Panc1 (cell line): ENCODE results near the gene SOCS6. TPM values are rescaled to one million over a fixed set of nuclear protein-coding genes. Genes with fewer than 3 reads are reported as not detected.
A peak's percentile ranks its signal among the peaks of the same experiment; 100 is the strongest.

Experiments used
- ATAC-seq: fragments of 200-7000 bp; cut with Tn5 transposase; 2 replicates; pipeline ENCODE4 v1.9.1; 2020; ENCODE audit warnings: mild to moderate bottlenecking, moderate library complexity
- BruUV-seq: library from RNA; stranded (reverse); fragments of 400-500 nt; replicated peaks from 2 replicates; lab custom pipeline; 2021; lab: Mats Ljungman, UMichigan
- CTCF ChIA-PET: fragments of 300-600 bp; sonication (Branson Sonifier 250); formaldehyde crosslinking; loops from one replicate; lab custom pipeline; 2022; ENCODE audit warnings: antibody characterized with exemption; lab: Charles Lee
- POLR2A ChIA-PET: fragments of 300-600 bp; sonication (Branson Sonifier 250); formaldehyde crosslinking; loops from one replicate; lab custom pipeline; 2022; ENCODE audit warnings: antibody characterized with exemption; lab: Charles Lee
- DNase-seq: peaks from one replicate; pipeline ENCODE4 v3.0.0-alpha.2; 2010; ENCODE audit warnings: low read depth, low spot score
- H3K27ac ChIP-seq: 2 replicates; pipeline ENCODE4 v1.5.1; 2011; ENCODE audit warnings: mild to moderate bottlenecking, low read length, inconsistent platforms
- H3K27me3 ChIP-seq: fragments of 200-500 bp; sonication (Bioruptor generic); 2 replicates; pipeline ENCODE4 v1.6.0; 2014; ENCODE audit warnings: low read length, inconsistent platforms; ENCODE audit not compliant: control insufficient read depth, insufficient read depth
- H3K36me3 ChIP-seq: fragments of 200-500 bp; sonication (Bioruptor generic); 2 replicates; pipeline ENCODE4 v1.5.1; 2014; ENCODE audit warnings: inconsistent platforms, mild to moderate bottlenecking, low read length, moderate library complexity; ENCODE audit not compliant: control insufficient read depth, insufficient read depth
- H3K4me1 ChIP-seq: 2 replicates; pipeline ENCODE4 v1.5.1; 2011; ENCODE audit warnings: inconsistent platforms, mild to moderate bottlenecking, low read length, moderate library complexity; ENCODE audit not compliant: control insufficient read depth, insufficient read depth
- H3K4me3 ChIP-seq, 2 experiments: 2 replicates each; pipeline ENCODE4 v1.5.1; 2011 to 2012; ENCODE audit warnings: low read depth in 2 of 2, low read length in 2 of 2, mild to moderate bottlenecking in 2 of 2, inconsistent platforms in 1 of 2, moderate library complexity in 1 of 2
- H3K9me3 ChIP-seq: fragments of 200-500 bp; sonication (Bioruptor generic); 2 replicates; pipeline ENCODE4 v1.5.1; 2014; ENCODE audit warnings: low read depth, mild to moderate bottlenecking, inconsistent platforms, low read length, moderate library complexity; ENCODE audit not compliant: control insufficient read depth, insufficient read depth
- POLR2AphosphoS5 ChIP-seq: IDR thresholded peaks from 2 replicates; pipeline ENCODE4 v1.6.1; 2012; ENCODE audit warnings: mild to moderate bottlenecking, low read depth, low read length, moderate library complexity
- SIN3A ChIP-seq: IDR thresholded peaks from 2 replicates; pipeline ENCODE4 v1.6.1; 2012; ENCODE audit warnings: low read depth, mild to moderate bottlenecking, low read length, moderate library complexity, borderline replicate concordance; ENCODE audit not compliant: insufficient read depth
- TCF7L2 ChIP-seq: IDR thresholded peaks from 2 replicates; pipeline ENCODE4 v1.6.1; 2011; ENCODE audit warnings: mild to moderate bottlenecking, low read depth, low read length, inconsistent platforms
- in situ Hi-C: cut with HindIII; loops from 2 replicates; pipeline ENCODE4 v1.10.0; 2016; ENCODE audit warnings: low sequenced_read_pairs, low pct_unique_long_range_greater_than_20kb
- intact Hi-C: fragments of 100-400 bp; cut with micrococcal nuclease; formaldehyde crosslinking; loops from one replicate; pipeline ENCODE4 v1.10.0; 2022; ENCODE audit not compliant: unreplicated experiment
- total RNA-seq: library from RNA; stranded (reverse); gene quantifications from one replicate; pipeline ENCODE4 v1.2.1, GENCODE V29; 2021; ENCODE audit not compliant: unreplicated experiment
- TF ChIP-seq, protein P1 (sequence below): fragments of 450-650 bp; IDR thresholded peaks from 2 replicates; pipeline ENCODE4 v1.5.1; 2017; ENCODE audit warnings: mild to moderate bottlenecking
- TF ChIP-seq, protein P2 (sequence below), 2 experiments: IDR thresholded peaks; 2 replicates each; pipeline ENCODE4 v1.6.1; 2011 to 2012; ENCODE audit warnings: low read depth in 2 of 2, control low read depth in 1 of 2, low read length in 1 of 2, mild to moderate bottlenecking in 1 of 2, moderate library complexity in 1 of 2; ENCODE audit not compliant: insufficient read depth in 1 of 2

Gene SOCS6
- total RNA-seq, 1 experiment from 2014 or later: 43.0 TPM

DNA sequence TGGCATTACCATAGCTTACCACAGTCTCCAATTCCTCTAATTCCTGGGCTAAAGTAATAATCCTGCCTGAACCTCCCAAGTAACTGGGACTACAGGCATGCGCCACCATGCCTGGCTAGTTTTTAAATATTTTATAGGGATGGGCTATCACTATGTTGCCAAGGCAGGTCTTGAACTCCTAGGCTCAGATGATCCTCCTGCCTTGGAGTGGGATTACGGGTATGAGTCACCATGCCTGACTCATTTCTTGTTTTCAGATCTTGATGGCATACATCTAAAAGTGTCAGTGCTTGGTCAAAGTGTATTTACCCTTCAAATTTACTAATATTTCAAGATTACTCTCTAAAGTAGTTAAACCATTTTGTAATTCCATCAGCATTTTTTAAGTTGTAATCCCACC, 9.4 kb upstream of the SOCS6 start:
- Histone ChIP-seq H3K4me3 (no peak overlapping the region), H3K4me1 (no peaks in the 10 kb centered on the region), H3K27ac (peak overlapping the region; percentile 9; the same call in 1 of the 2 replicates), H3K27me3 (no peaks in the 10 kb centered on the region), H3K9me3 (no peaks in the 10 kb centered on the region; the same call in 1 of the 2 replicates), H3K36me3 (no peaks in the 10 kb centered on the region)
- DNase-seq (no peak), ATAC-seq (no peak)
- intact Hi-C loops (no loop called here), in situ Hi-C loops (no loop called here)
- ChIA-PET CTCF (no interaction called here), POLR2A (no interaction called here)
- BruUV-seq: no TSS peak
- TF ChIP-seq, protein P1, sequence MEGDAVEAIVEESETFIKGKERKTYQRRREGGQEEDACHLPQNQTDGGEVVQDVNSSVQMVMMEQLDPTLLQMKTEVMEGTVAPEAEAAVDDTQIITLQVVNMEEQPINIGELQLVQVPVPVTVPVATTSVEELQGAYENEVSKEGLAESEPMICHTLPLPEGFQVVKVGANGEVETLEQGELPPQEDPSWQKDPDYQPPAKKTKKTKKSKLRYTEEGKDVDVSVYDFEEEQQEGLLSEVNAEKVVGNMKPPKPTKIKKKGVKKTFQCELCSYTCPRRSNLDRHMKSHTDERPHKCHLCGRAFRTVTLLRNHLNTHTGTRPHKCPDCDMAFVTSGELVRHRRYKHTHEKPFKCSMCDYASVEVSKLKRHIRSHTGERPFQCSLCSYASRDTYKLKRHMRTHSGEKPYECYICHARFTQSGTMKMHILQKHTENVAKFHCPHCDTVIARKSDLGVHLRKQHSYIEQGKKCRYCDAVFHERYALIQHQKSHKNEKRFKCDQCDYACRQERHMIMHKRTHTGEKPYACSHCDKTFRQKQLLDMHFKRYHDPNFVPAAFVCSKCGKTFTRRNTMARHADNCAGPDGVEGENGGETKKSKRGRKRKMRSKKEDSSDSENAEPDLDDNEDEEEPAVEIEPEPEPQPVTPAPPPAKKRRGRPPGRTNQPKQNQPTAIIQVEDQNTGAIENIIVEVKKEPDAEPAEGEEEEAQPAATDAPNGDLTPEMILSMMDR: no peak
- no peak for TF ChIP-seq SIN3A
- TF ChIP-seq POLR2AphosphoS5: no peak
- TF ChIP-seq TCF7L2: no peak
- TF ChIP-seq, protein P2, sequence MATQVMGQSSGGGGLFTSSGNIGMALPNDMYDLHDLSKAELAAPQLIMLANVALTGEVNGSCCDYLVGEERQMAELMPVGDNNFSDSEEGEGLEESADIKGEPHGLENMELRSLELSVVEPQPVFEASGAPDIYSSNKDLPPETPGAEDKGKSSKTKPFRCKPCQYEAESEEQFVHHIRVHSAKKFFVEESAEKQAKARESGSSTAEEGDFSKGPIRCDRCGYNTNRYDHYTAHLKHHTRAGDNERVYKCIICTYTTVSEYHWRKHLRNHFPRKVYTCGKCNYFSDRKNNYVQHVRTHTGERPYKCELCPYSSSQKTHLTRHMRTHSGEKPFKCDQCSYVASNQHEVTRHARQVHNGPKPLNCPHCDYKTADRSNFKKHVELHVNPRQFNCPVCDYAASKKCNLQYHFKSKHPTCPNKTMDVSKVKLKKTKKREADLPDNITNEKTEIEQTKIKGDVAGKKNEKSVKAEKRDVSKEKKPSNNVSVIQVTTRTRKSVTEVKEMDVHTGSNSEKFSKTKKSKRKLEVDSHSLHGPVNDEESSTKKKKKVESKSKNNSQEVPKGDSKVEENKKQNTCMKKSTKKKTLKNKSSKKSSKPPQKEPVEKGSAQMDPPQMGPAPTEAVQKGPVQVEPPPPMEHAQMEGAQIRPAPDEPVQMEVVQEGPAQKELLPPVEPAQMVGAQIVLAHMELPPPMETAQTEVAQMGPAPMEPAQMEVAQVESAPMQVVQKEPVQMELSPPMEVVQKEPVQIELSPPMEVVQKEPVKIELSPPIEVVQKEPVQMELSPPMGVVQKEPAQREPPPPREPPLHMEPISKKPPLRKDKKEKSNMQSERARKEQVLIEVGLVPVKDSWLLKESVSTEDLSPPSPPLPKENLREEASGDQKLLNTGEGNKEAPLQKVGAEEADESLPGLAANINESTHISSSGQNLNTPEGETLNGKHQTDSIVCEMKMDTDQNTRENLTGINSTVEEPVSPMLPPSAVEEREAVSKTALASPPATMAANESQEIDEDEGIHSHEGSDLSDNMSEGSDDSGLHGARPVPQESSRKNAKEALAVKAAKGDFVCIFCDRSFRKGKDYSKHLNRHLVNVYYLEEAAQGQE (IDR thresholded peaks at IDR 0.05; ENCODE audit: insufficient read depth in 1 of 2, low read depth in 2 of 2, low read length in 1 of 2): no peak

DNA sequence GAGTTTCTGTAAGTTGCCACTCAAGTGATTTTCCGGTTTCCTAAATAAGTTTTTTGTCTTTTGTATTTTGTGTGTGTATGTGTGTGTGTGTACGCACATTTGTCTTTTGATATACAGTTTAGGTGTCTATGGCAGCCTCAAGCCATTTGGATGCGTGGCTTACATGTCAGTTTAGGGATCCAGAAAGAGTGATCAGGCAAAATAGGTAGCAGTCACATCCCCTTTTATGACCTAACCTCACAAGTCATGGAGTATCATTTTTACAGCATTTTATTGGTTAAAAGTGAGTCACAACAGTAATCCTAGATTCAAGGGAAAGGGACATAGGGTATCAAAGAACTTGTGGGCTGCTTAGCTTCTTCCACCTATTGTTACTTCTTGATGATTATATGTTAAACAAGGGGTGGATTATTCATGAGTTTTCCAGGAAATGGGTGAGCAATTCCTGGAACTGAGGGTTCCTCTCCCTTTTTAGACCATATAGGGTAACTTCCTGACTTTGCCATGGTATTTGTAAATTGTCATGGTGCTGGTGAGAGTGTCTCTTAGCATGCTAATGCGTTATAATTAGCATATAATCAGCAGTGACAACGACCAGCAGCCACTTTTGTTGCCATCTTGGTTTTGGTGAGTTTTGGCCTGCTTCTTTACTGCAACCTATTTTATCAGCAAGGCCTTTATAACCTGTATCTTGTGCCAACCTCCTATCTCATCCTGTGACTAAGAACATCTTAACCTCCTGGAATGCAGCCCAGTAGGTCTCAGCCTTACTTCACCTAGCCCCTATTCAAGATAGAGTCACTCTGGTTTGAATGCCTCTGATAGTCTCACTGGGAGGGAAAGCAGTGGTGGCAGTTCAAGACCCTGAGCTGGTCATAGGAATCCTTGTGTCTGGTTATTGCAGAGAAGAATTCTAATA, 8.6 kb upstream of the SOCS6 start:
- Histone ChIP-seq H3K36me3 (no peaks in the 10 kb centered on the region), H3K27ac (no peak overlapping the region; the same call in 1 of the 2 replicates), H3K4me3 (no peak overlapping the region), H3K27me3 (no peaks in the 10 kb centered on the region), H3K9me3 (no peaks in the 10 kb centered on the region; the same call in 1 of the 2 replicates), H3K4me1 (no peaks in the 10 kb centered on the region)
- no TSS peak for BruUV-seq
- intact Hi-C loops: no loop called here
- DNase-seq: no peak
- ChIA-PET POLR2A (no interaction called here), CTCF (no interaction called here)
- TF ChIP-seq POLR2AphosphoS5 (no peak), SIN3A (no peak), TCF7L2 (no peak)
- TF ChIP-seq, protein P1: no peak
- TF ChIP-seq, protein P2 (IDR thresholded peaks at IDR 0.05; ENCODE audit: insufficient read depth in 1 of 2, low read depth in 2 of 2, low read length in 1 of 2): no peak
- in situ Hi-C loops: no loop called here
- ATAC-seq: 0 out of 2 replicates have a peak, but pooled peaks have one; percentile 48
